GM19035 (cell line): ENCODE results near the gene GYPC.
"Not testable (repeated sequence)": the region's sequence is repeated elsewhere in the genome, so short reads cannot be mapped to it uniquely, and the experiment has no call there.

Experiments
- ATAC-seq: cut with Tn5 transposase; IDR thresholded peaks from one replicate; pipeline ENCODE4 v1.9.1; 2021; ENCODE audit not compliant: unreplicated experiment

The GYPC gene

DNA sequence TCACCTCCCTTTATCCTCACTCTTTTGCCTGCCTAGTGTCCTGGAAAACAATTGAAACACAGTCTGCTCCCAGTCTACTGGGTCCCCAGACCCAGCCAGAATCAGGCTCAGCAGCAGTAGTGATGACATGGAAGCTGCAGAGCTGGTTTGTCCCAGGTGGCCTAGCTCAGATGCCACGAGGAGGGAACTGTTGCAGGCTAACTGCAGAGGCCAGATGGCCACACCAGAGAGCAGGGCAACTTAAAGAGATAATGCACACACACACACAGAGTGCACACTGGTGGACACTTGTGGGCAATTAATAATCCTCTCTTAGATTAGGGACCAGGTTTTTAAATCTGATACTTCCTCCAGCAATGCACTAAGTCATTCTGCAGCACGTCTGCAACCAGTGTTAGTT lies 42.4 kb downstream of the GYPC start:
- ATAC-seq: no peak

DNA sequence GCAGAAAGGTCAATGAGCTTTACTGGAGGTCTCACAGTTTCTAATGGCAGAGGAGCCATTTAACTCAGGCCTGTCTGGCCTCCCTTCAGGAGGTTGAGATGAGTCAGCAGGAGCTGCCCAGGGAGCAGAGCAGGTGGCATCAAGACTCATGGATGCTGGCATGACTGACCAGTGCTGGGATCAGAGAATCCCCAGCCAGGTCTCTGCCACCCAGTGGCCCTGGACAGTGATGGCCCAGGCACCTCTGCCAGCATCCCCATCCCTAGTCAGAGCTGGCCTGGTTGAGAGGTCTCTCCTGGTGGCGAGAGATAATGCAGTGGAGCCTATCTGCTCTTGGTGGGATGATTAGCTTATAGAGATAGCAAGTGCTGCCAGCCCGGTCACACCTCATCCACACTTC lies 43.1 kb downstream of the GYPC start:
- no peak for ATAC-seq

- ATAC-seq: no peak
Observed at GRCh38 chr2:126699716-126700581, 44.0 kb downstream of the GYPC start.

DNA sequence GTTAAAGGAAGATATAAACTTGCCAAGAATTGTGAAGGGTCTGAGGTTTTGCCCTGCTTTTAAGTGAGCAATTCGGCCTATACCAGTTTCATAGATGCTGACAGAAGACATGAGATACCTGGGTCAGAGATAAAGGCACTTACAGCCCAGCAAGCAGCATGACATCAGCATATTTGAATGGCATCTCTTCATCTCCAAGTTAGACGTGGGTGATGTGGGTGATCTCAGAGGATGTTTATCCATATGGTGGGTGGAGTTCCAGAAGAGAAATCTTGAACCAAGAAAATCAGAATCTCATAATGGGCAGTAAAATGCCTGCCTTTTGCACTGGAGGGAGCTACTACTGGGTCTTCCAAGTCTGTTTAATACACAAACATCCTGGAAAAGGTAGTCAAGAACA lies 44.7 kb downstream of the GYPC start:
- ATAC-seq: no peak

DNA sequence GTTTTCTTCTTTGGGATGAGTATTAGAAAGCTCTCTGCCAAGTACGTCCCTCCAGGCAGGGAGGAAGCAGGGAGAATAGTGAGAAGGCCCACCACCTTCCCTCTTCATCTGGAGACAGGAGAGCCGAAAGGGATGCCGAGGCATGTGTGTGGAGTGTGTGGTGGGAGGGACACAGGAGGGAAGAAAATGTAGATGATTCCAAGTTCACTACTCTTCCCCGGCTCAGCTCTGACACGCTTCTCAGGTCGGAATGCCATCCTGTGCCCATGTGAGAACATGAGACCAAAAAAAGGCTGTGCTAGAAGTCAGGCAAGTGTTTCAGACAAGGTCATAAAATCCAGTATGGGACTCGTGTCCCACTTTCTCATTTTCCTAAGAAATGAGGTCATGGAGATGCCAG lies 47.4 kb downstream of the GYPC start:
- ATAC-seq: no peak

- no peak for ATAC-seq
Observed at GRCh38 chr2:126704434-126705160, 48.6 kb downstream of the GYPC start.

DNA sequence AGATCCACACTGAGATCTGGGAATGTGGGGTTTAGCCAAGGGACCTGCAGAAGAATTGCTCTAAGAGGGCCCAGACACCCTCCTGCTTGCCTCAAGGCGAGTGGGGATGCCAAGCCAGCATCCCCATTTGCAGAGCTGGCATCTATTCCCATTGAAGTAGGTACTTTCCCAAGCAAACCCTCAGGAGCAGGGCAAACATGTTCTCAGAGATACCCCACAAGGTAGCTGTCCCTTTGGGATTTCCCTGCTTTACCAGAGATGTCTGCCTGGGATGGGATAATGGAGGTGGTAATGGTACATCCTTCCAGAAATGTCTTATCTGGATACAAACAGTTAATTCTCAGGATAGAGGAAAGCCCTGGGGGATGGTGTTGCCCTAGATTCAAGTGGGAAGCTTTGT lies 51.2 kb downstream of the GYPC start:
- ATAC-seq: no peak

DNA sequence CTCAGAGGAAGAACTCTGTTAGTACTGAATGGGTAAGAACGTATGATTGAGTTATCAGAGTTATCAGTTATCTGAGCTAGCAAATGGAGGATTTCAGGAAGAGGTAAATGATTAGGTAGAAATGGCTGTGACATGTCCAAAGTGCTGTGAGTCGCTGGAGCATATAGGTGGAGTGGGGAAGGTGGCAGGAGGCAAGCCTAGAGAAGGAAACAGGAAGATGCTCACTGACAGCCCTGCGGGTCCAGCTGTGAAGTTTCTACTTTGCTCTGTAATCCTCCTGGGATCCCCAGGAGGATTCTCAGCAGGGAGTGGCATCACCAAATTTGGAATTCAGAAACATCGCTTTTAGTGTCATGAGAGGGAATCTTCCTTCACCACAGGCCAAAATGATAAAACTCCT lies 52.0 kb downstream of the GYPC start:
- no peak for ATAC-seq

DNA sequence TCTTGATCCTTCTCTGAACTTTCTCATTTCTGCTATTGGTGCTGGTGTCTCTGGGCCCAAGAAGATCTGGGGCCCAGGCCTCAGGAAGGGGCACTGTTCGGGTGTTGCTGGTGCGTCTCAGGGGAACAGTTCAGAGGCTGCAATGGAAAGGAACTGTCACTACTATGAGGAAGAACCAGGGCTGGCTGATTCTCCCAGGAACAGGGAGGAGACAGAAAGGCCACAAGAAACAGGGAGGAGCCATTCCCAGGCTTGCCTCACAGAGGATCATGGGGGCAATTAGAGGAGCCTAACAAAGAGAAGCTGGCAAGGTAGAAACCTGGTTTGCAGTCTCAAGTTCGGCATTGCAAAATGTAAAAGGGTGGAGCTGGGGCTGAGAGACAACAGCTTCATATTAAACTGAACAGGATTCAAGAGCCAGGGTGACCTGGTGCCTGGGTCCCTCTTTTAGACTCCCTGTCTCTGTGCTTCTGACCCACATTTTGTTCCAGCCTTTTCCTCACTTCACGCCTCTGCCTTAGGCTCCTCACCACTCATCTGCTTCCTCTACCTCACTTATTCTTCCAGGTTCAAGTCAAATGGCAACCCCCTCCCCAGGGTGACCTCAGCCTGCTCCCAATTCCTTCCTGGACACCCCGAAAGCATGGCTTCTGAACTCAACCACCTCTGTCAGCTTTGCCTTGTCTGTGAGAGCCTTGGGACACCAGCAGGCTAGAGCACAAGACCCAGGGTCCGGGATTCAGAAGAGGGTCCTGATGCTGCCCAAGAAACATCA lies 58.4 kb downstream of the GYPC start:
- no peak for ATAC-seq

- no peak for ATAC-seq
Observed at GRCh38 chr2:126715111-126715510, 59.2 kb downstream of the GYPC start.

DNA sequence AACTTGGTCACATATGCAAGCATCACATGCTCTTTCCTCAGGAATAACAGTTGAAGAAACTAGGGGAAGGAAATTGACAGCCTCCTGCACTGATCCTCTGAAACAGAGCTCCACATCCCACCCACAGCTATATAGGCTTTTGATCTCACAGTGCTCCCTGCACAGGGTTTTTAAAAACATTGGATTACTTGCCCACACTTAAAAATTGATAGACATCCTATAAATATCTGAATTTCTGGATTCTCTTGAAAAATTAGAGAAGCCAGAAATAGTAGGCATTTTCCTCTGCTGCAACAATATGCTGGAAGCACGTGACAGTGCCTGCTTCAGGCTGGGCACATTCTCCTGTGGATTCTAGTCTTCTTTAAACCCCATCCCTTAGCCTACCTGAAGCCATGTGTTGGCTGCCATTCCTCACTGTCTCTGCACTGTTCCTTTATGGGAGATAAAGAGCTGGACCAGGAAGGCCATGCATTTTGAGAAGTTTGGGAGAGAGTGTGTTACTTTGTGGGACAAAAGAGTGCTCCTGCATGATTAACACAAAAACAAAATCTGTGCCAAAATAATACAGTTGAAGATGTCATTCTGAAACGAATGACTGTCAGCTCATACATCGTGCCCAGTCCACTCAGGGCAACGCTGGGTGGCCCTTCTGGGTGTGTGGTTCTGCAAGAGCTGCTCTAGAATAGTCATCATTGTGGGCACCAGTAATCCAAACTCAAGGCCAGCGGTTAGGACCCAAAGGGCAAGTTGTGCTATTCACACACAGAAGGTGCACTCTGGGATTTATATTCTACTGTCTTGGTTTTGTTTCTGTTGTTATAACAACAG lies 59.8 kb downstream of the GYPC start:
- ATAC-seq: no peak

DNA sequence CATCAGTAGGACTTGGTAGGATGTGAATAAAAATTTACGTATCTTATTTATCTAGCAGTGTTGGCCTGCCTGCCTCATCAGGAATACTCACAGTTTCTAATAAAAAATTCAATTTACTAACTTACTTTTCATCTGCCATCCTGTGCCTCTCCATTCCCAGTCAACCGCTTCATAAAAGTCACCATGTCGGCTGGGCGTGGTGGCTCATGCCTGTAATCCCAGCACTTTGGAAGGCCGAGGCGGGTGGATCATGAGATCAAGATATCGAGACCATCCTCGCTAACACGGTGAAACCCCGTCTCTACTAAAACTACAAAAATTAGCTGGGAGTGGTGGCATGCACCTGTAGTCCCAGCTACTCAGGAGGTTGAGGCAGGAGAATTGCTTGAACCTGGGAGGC lies 61.3 kb downstream of the GYPC start:
- not testable (repeated sequence) for ATAC-seq

GRCh38 chr2:126717928-126718327 lies 62.0 kb downstream of the GYPC start:
- ATAC-seq: no peak

GRCh38 chr2:126719191-126719832 lies 63.4 kb downstream of the GYPC start:
- ATAC-seq: no peak

GRCh38 chr2:126719833-126720351 lies 63.9 kb downstream of the GYPC start:
- no peak for ATAC-seq

DNA sequence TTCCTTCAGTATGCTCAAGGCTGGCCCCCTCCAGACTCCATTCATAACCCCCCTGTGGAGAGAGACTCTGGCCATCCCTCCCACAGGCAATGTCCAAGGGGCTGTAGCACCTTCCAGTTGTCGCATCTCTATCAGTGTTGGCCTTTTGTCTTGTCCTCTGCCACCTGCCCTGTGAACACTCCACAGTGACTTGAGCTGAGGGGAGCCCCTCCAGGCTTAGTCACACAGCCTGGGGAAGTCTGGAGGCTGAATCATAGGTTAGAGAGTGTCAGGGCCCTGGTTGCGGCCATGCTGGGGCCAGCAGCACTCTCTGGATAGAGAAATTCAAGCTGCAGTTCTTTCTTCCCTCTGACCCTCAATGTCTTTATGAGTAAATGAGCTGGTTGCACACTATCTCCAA lies 64.7 kb downstream of the GYPC start:
- no peak for ATAC-seq

DNA sequence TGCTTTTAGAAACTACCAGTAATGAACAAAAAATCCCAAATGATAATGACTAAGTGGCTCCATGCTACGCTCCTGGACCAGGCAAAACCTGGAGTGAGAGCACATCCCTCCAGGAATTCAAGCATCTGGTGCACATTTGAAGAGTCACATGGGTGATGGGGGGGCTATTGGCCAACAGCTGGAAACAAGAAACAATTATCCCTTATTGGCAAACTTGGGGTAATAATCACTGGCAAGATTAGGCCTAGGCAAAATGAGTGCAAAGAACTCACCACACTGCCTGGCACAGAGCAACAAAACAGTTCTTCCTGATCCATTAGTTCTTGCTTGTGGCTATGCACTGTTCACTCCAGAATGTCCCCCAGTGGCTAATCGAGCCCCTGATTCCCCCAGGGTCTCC lies 66.1 kb downstream of the GYPC start:
- ATAC-seq: no peak

- ATAC-seq: no peak
Observed at GRCh38 chr2:126722546-126722945, 66.6 kb downstream of the GYPC start.

- ATAC-seq: no peak
Observed at GRCh38 chr2:126723281-126723815, 67.4 kb downstream of the GYPC start.

DNA sequence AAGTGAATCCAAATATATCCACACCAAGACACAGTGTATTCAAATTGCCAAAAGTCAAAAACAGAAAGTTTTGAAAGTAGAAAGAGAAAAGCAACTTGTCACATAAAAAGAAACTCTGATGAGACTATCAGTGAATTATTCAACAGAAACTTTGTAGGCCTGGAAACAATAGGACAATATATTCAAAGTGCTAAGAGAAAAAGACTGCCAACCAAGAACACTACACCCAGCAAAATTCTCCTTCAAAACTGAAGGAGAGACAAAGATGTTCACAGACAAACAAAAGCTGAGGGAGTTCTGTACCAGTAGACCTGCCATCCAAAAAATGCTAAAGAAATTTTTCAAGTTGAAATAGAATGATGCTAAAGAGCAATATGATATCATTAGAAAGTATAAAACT lies 69.6 kb downstream of the GYPC start:
- ATAC-seq: no peak
